GM23248 (cell line): Measurements from ENCODE around the gene MTMR11.

ENCODE experiments used
- EZH2 ChIP-seq: fragments of 200-600 bp; sonication (generic); IDR thresholded peaks from 2 replicates; pipeline ENCODE4 v1.6.1; 2018; ENCODE audit warnings: antibody characterized with exemption, mild to moderate bottlenecking; ENCODE audit not compliant: insufficient read depth, poor library complexity, severe bottlenecking
- EZH2phosphoT487 ChIP-seq: fragments of 200-600 bp; sonication (generic); IDR thresholded peaks from 2 replicates; pipeline ENCODE4 v1.6.1; 2018; ENCODE audit warnings: antibody characterized with exemption, moderate library complexity, mild to moderate bottlenecking, low read depth; ENCODE audit not compliant: insufficient read depth

DNA sequence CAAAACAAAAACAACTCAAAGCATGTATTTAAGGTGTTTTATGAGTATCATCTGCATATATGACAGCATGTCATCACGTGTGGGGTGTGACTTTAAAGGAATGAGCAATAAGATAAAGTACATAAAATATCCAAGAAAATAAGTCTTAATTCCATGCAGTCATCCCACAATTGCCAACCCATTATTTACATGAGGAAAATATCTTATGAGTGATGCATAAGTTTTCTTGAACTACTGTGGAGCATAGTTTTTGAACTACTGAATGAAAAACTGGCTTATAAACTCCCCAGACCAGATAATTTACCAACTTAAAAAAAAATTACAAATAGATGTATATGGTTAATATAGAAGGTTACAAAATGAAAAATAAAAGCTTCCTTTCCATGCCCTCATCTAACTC, 29.7 kb upstream of the MTMR11 start:
- TF ChIP-seq EZH2 (no peak), EZH2phosphoT487 (no peak)
